ENCODE data around the gene RBM4.

DNA sequence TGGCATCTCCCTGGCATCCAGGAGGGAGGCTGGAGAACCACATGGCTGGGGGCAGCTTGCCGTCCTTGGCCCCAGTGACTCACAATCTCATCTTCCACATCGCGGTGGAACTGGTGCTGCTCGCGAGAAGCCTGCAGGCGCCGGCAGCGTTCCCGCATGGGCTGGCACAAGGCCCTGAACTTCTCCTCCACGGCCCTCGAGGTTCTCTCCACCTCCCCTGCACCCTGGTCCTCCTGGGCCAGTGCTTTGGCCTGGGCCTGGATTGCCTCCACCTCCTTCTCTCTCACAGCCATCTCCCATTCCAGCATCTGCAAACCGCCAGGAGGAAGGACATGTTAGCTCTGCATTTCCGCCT lies 55.5 kb downstream of the RBM4 start:
- no peak for TF ChIP-seq EP300 (IDR thresholded peaks at IDR 0.05)
- TF ChIP-seq POLR2AphosphoS5 (IDR thresholded peaks at IDR 0.05): no peak
- TF ChIP-seq POLR2A (IDR thresholded peaks at IDR 0.05): no peak
- TF ChIP-seq, protein P1, sequence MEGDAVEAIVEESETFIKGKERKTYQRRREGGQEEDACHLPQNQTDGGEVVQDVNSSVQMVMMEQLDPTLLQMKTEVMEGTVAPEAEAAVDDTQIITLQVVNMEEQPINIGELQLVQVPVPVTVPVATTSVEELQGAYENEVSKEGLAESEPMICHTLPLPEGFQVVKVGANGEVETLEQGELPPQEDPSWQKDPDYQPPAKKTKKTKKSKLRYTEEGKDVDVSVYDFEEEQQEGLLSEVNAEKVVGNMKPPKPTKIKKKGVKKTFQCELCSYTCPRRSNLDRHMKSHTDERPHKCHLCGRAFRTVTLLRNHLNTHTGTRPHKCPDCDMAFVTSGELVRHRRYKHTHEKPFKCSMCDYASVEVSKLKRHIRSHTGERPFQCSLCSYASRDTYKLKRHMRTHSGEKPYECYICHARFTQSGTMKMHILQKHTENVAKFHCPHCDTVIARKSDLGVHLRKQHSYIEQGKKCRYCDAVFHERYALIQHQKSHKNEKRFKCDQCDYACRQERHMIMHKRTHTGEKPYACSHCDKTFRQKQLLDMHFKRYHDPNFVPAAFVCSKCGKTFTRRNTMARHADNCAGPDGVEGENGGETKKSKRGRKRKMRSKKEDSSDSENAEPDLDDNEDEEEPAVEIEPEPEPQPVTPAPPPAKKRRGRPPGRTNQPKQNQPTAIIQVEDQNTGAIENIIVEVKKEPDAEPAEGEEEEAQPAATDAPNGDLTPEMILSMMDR (IDR thresholded peaks at IDR 0.05): no peak
